ENCODE results near the gene TOB1.
A peak's percentile ranks its signal among the peaks of the same experiment; 100 is the strongest.

TOB1 gene

DNA sequence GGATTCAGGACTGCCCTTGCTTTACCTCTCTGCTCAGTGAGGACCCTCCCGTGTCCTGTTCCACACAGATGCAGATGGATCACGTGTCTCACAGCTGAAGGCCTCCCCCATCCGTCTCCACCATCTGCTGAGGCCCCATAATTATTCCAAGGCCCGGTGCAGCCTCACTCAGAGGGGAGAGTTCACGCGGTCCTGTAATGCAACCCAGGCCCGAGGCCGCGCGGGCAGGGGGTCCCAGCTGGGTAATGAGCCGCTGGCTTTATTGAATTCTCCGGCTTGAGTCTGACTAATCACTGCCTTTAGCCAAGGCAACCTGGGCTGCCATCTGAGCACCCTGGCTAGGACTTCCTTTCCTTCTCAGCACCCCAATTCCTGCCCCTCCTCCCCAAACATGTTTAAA, 35.2 kb downstream of the TOB1 start:
- DNase-seq, result no peak

DNA sequence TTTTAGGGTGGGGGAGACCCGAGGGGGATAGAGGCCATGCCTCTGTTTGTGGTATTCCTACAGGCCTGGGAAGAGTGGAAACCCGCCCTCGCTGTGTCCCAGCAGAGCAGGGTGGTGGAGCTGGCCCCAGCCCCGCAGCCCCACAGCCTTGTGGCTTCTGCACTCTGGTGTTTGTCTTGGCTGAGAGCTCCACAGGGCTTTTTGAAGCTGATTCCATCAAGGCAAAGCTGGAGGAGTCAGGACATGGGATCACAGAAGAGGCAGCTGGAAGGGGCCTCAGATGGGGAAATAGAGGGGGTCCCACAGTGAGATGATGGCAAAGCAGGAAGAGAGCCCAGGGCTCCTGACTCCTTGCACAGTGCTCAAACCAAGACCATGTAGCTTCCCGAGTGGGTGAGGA, 35.8 kb downstream of the TOB1 start:
- DNase-seq, result no peak

DNA sequence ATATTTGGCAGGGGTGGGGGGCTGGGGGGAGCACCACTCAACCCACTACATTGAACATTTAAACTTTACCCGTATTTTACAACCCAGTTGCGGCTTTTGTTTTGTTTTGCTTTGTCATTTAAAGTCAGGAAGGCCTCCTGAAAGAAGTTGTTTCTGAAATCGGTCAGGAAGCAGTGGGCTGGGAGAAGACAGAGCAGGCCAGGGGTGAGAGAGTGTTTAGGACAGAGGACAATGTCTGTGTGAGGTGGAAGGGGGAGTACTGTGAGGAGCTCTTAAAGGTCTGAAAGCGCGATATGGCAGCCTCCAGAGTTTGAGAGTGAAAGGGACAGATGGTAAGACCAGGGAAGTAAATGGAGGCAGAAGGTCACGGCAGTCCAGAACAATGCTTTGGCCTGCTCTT, 36.8 kb downstream of the TOB1 start:
- DNase-seq, result no peak

DNA sequence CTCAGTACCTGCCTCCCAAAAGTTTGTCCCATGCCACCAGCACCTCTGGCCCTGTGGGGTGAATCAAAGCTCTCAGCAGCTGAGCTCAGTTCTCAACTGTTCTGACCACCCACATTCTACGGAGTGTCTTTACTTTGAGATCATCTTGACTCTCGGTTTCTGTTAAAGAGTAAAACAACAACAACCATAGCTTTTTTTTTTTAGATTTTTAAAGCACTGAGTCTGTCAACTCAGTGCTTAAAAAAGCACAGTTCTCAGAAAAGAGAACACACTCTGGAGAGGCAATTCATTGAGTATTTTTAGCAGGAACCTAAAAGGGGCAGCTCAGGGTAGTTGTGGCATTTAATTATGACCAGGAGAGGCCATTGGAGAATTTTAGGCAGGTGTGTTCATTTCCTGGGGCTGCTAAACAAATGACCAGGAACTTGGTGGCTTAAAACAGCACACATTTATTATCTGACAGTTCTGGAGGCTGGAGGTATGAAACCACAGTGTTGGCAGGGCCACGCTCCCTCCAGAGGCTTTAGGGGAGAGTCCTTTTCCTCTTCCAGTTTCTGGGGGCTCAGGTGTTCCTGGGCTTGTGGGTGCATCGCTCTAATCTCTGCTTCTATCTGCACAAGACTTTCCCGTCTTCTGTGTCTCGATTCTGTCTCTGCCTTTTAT, 37.5 kb downstream of the TOB1 start:
- no peak for DNase-seq

DNA sequence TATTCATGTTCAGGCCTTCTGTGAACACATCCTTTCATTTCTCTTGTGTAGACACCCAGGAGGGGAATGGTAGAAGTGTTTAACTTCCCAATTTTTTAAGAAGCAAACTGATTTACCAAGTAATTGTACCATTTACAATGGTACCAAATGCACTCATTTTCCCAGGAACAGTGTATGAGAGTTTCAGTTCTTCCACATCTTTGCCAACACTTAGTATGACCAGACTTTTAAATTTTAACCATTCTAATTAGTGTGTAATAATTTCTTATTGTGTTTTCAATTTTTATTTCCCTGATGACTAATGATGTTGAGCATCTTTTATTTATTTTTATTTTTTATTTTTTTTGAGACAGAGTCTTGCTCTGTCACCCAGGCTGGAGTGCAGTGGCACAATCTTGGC, 41.0 kb downstream of the TOB1 start:
- no peak for DNase-seq

DNA sequence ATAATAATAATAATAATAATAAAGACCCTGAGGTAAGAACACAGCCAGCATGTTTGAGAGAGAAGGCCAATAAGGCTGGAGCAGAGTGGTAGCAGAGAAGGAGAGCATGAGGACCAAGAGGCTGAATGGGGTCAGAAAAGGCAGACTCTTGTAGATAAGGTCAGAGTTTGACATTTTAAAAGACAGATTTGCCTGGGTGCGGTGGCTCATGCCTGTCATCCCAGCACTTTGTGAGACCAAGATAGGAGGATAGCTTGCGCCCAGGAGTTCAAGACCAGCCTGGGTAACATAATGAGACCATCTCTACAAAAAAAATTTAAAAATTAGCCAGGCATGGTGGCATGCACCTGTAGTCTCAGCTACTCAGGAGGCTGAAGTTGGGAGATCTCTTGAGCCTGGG, 41.7 kb downstream of the TOB1 start:
- no peak for DNase-seq

DNA sequence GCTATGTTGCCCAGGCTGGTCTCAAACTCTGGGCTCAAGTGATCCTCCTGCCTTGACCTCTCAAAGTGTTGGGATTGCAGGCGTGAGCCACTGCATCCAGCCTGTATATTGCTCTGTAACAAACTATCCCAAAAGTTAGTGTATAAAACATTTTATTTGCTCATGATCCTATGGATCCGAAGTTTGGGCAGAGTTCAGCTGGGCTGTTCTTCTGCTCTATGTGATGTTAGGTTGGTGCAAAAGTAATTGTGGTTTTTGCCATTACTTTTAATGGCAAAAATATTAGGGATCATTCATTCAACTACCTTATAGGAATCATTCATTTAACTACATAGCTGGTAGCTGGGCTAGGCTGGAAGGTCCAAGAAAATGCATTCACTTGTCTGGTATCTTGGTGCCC, 43.6 kb downstream of the TOB1 start:
- DNase-seq, result no peak

DNA sequence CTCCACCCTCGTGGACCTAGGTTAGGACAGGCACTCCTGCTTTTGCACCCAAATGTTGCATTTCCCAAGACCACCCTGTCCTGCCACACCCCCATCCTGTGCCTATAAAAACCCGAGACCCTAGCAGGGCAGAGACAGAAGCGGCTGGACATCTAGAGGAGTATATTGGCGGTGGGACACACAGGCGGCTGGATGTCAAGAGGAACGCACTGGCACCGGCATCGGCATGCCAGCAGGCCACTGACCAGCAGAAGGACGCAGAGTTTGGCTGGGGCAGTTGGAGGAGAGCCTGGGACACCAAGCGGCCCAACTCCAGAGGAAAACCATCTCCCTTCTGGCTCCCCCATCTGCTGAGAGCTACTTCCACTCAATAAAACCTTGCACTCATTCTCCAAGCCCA, 45.5 kb downstream of the TOB1 start:
- DNase-seq, result no peak

DNA sequence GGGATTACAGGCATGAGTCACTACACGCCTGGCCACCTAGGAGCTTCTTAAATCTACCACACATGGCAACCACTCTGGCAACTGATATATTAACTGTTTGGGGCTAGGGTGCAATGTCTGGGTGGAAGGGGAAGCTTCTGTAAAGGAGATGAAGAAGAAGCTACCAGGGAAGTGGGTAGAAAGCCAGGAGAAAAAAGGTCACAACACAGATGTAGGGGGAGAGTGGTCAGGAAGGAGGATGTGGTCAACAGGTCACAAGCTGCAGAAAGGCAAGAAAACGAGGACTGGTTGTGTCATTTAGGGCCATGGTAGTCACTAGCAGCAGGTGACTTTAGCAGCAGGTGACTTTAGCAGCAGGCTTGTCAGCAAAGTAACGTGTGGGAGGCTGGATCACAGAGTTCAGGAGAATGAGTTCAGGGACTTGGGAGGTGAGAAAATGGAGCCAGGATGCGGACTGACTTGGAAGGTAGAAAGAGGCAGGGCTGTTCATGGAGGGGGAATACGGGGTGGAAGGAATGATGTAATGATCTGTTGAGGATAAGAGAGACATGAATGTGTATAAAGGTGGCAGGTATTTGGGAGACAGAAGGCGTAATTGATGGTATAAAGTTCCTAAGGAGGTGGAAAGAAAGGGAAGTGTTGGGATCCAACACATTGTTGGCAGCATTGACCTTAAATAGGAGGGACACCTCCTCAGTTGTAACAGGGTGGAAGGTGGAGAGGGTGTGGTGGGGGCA, 47.1 kb downstream of the TOB1 start:
- DNase-seq, result no peak

DNA sequence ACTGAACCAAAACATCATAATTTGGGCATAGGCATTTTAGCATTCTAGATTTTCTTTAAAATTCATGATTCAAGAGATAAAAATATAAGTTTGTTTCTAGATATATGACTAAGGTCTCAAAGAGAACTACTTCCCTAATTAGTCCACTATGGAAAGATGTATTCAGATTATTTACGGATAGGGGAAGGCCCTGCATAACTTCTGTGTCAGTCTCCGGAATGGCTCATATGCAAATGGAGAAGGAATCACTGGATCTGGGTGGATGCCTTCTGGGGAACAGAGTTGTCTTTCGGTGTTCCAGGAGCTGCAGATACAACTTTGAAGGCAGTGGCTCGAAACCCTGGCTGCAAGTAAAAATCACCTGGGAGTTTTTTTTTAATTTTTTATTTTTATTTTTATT, 47.9 kb downstream of the TOB1 start:
- DNase-seq, result no peak

DNA sequence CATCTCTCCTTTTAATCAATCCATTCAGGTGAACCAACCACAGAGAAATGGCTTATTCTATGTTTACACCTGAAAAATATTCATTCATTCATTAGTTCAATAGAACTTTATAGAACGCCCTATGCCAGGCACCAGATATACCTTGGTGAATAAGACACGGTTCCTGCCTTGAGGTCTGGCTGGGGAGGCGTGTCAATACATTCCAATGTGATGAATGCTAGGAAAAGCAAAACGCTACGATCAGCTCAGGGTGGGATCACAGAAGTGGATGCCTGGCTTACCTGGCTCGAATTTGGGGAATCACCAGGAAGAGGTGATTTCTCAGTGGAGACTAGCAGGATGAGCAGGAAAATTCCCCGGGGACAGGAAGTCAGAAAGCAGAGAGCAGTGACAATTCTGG, 48.3 kb downstream of the TOB1 start:
- DNase-seq, result no peak

DNA sequence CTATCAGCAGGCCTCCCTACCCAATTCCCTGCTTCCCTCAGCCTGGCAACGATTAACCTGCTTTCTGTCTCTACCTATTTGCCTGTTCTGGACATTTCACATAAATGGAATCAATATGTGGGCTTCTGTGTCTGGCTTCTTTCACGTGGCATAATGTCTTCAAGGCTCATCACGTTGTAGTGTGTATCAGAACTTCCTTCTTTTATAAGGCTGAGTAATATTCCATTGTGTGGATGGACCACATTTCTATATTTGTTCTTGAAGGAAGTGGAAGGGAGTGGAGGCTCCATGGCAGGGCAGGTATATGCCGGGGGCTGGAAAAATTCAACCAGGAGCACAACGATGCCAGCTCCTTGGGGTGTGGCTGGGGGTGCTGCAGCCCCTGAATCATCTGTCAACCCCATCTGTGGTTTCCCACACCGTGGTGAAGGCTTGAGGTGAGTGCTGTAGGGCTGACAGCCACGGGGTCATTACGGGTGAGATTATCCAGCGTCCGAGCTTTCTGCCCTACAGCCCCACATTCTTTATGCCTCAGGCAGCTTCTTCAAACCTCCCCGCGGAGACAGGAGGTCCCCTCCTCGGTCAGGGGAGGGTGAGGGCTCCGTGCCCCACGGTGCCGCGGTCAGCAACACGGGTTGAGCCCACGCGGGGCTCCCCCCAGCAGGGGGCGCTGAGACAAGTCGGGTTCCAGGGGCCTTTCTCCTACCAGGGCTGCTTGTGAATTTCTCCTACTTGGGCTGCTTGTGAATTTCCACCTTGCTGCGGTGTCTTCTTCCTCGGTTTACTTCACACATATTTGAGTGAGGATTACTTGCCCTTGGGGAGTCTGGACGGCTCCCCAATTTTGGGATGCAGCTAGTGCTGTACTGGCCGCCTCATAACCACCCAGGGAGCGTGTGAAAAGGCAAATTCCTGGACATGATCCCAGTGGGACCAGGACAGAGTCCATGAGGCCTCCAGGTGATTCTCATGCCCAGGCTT, 49.1 kb downstream of the TOB1 start:
- DNase-seq, result peak; percentile 64

DNA sequence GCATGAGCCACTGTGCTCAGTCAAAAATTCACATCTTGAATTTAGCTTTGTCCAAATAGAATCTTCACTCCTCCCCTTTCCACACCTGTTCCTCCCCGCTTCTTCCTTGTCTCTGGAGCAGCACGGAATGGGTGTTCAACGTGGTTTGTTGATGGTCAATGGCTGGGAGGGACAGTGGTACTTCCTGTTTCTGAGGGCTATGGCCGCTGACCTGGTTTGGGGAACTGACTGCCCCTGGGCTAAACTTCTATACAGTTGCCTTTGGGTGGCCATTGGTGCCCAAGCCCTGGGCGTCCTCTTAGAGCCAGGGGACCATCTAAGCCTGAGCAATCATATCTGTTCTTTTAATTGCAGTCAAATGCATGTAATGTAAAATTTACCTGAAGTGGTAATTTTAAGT, 49.9 kb downstream of the TOB1 start:
- no peak for DNase-seq

DNA sequence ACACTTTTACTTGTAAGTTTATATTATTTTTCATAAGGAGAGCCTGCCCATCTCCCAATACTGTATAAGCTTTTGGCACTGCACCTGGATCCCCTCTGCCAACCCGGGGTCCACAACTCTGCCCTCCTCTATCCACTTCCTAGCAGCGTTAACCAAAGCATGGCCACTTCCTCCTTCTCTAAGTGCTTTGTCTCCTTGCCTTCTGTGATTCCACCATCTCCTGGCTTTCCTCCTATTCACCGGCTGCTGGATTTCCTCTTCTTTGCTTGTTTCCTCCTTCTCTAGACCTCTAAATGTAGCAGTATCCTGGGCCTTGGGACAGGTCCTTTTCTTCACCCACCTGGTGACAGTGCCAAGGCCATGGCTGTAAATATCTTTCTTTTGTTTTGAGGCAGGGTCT, 50.8 kb downstream of the TOB1 start:
- DNase-seq, result no peak

DNA sequence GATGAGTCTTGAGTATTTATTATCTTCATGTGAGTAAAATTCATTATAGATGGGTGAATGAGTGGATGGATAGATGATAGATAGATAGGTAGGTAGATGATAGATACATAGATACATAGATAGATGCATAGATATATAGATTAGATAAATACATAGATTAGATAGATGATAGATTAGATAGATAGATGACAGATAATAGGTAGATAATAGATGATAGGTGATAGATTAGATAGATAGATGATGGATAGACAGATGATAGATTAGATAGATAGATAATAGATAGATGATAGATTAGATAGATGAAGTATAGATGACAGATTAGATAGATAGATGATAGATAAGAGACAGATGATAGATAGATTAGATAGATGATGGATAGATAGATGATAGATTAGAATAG, 52.6 kb downstream of the TOB1 start:
- DNase-seq, result no peak

Data from midbrain (tissue), 1 donor.